GM18508 (cell line): Measurements from ENCODE around the gene SCN5A.

Source experiments
- ATAC-seq: cut with Tn5 transposase; IDR thresholded peaks from one replicate; pipeline ENCODE4 v1.9.1; 2021; ENCODE audit warnings: moderate number of reproducible peaks; ENCODE audit not compliant: insufficient read depth, unreplicated experiment

SCN5A gene

DNA sequence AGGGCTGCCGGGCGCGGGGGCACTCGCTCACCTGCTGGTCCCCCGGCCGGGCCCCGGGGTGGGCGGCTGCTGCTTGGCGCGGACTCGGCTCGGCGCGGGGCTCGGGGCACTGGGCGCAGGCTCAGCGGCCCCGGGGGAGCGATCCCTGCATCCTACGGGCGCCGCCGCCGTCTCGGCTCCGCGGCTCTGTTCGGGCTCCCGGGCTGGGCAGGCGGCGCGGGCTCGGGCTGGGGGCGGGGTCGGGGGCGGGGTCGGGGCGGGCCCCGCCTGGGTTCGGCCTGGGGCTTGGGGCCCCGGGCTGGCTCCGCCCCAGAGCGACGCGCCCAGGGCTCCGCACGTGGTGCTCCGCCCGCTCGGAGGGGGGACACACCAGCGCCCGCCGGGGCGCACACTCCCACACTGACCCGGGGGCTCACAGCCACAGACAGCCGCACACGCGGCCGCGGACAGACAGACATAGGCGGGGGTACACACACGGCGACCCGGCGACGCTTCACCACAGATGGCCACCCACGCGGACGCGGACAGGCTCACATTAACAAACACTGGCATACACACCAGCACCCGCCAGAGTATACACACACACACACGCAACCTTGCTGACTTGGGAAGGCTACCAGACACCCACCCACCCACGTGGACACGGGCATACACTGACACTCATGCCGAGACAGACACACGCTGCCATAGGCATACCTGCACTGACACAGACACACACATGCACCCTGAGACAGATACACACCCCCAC, at the start of gene SCN5A:
Gene SCN5A, minus strand, starts transcription at position 188 of the 748 bp plus-strand sequence. CDS start 16,380 bp downstream, outside the sequence.
- ATAC-seq, result no peak

GRCh38 chr3:38698760-38699159, 49.3 kb upstream of the SCN5A start:
- ATAC-seq, result no peak

DNA sequence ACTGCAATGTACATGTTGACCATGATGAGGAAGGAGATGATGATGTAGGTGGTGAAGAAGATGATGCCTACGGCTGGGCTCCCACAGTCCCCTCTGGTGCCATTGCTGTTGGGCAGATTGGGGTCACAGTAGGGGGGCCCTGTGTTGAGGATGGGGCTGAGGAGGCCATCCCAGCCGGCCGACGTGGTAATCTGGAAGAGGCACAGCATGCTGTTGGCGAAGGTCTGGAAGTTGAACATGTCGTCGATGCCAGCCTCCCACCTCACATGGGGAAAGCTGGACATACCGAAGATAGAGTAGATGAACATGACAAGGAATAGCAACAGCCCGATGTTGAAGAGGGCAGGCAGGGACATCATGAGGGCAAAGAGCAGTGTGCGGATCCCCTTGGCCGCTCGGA, 48.6 kb upstream of the SCN5A start:
- ATAC-seq, result no peak

DNA sequence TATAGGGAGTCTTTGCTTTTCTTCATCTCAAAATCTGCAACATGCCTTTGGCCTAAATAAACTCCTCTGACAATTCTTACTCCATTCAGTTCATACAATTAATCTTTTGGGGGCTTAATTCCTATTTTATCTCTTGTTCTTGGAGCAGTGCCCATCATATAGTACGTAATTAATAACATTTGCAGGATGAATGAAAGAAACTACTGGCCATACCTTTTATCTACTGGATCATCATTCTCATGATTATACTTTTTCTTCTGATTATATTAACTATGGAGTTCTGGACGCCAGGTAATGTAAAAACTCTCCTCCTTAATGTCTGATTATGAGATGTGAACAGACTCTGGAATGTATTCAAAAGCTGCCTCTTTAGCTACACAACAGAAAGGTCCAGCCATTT, 46.5 kb upstream of the SCN5A start:
- no peak for ATAC-seq

DNA sequence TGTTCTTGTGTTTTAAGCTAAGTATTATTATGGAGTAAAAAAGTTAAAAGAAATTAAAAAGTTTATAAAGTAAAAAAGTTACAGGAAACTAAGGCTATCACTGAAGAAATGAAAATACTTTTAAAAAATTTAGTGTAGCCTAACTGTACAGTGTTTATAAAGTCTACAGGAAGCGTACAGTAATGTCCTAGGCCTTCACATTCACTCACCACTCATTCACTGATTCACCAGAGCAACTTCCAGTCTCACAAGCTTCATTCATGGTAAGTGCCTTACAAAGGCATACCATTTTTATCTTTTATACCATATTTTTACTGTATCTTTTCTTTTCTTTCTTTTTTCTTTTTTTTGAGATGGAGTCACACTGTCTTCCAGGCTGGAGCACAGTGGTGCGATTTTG, 40.7 kb upstream of the SCN5A start:
- no peak for ATAC-seq

GRCh38 chr3:38689774-38690173, 40.3 kb upstream of the SCN5A start:
- ATAC-seq, result no peak

- no peak for ATAC-seq
These were observed 39.9 kb upstream of the SCN5A start for GRCh38 chr3:38689346-38689745.

GRCh38 chr3:38687321-38687720, 37.8 kb upstream of the SCN5A start:
- ATAC-seq, result no peak

DNA sequence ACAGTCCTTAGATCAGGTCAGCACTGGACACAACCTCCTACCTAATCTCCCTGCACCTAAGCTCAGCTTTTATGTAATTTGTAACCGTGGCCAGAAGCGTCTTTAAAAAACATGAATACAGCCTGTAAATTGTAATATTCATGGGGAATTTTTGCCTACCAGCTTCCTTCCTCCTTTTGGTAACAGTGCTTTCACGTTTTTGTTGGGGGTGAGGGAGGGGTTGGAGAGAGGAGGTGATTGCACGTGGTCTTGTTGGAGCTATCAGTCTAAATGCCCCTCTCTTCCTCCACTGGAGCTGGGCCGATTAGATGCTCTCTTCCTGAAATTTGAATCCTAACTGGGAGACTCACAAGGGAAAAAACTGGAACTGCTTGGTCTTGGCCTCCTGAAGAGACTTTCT, 35.1 kb upstream of the SCN5A start:
- ATAC-seq, result no peak

DNA sequence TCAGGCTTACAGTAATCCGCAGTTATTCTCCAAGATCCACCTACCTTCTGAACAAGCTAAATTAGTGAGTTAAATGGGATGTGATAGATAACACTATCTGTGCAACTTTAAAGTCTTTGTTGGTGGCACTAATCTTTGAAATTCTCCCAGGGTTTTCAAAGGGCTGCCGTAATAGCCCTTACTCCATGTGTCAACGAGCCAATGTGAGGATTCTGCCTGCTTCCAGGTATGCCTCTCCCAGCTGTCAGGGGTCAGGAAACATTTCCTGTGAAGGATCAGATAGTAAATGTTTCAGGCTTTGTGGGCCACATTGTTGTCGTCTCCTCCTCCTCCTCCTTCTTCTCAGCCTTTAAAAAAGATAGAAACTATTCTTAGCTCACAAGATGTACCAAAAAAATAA, 20.2 kb upstream of the SCN5A start:
- ATAC-seq, result no peak

- ATAC-seq, result no peak
These were observed 13.1 kb upstream of the SCN5A start for GRCh38 chr3:38662544-38662943.

GRCh38 chr3:38658841-38659240, 9.4 kb upstream of the SCN5A start:
- no peak for ATAC-seq

DNA sequence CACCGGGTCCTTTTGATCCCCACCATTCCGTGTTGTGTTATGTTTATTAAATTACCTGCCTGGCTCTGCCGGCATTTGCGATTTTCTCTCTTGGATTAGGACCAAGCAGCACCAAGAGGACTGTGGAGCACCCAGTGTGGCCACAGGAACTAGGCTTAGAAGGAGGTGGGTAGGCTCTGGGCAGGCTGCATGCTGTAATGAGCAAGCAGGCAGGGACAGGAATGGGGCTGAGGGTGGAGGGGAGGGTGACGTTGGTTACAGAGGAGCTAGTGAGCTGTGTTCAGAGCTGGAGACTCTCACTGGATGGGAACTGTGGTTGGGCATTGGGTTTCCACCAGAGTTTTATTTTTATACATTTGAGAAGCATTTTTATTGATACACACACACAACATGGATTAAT, 7.9 kb upstream of the SCN5A start:
- ATAC-seq, result no peak

GRCh38 chr3:38655708-38656300, 6.3 kb upstream of the SCN5A start:
- no peak for ATAC-seq

DNA sequence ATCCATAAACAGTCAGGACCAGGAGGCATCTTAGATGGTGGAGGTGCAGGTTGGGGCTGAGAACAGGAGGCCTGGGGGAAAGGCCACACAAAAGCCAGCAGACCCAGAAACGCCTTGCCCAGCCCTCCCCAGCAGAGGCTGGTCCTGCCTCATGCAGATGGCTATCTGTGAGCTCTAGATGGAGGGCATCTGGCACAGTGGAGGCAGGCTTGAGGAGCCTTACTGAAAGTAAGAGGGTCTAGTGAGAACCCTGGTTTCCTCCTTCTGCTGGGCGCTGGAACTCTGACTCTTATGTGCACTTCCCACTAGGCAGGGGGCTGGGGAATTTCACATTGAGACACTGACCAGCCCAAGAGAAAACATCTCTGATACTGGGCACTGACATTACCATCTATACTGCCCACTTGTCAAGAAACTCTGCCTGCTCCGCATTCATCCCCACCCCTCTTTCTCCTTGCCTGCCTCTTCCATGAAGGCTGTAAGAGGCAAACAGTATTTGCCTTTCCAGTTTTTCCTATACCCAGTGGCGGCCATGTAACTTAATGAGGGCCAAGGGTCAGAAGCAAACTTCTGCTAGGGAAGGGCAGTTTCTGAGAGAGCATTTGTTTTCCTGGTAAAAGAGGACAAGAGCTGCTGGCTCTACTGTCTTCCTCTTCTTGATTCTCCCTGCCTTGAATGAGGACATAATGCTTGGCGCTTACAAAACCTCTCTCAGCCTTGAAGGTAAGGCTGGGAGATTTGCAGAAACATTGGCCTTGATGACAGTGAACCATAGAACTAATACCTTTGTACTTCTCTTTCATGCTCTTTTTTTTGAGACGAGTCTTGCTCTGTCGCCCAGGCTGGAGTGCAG, 4.4 kb upstream of the SCN5A start:
- ATAC-seq, result no peak

DNA sequence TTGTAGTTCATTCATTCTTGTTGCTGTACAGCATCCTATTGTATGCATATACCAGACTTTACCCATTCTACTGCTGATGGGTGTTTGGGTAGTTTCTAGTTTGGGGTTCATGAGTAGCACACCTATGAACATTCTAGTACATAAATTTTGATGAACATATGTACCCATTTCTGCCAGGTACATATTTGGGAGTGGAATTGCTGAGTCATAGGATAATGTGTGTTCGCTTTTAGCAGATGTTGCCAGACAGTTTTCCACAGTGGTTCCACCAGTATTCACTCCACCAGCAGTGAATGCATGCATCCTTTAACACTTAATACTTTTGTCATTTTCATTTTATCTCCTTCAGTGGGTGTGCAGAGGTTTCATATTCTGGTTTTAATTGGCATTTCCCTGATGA, 3.4 kb upstream of the SCN5A start:
- no peak for ATAC-seq

DNA sequence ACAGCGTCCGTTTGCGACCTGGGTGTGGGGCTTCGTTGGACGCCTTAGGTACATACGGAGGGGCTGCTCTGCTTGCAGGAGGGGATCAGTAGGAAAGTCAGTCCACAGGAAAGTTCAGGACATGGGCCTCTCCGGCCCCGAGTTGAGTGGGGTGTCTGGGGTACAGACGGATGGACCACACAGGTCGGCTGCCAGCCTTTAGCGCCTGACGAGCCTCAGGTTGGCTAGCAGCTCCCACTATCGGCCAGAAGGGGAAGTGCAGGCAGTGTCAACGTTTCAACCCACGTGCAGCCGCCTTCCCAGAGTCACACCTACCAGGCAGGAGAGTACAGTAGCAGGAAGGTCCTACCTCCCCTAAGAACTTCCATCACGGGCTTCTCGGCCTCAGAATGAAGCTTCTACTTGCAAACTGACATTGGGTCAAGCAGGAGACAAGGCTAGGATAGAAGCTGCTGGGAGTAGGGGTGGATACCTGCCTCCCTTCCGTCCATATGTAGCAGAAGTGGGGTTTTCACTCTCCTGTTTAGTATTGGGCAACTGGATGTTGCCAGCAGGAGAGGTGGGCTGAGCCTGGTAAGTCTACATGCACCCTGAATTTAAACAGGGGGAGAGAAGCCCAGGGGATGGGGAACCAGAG, 1.8 kb upstream of the SCN5A start:
- ATAC-seq, result no peak

DNA sequence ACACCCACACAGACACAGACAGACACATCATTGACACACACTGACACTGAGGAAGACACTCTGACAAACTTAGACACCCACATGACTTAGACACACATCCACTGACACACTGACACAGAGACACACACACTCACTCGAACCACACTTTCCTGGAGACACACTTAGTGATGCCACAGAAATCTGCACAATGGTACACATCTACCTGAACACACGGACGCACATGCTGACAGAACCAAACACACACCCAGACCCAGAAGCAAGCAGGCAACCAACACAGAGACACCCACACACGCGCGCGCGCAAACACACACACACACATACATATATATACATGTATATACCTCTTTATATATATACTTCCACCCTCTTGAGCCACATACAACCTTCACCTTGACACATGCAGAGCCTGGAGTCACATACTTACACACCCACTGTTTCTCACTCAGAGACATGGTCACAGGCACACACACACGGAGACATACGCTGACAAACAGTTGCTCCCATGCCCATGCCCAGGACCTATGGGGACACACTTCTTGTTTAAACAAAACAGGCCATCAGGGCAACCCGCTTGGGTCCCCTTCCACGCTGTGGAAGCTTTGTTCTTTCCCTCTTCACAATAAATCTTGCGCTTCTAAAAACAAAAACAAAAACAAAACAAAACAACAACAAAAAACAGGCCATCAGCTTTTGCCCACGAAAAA, 913 bp upstream of the SCN5A start:
- no peak for ATAC-seq

DNA sequence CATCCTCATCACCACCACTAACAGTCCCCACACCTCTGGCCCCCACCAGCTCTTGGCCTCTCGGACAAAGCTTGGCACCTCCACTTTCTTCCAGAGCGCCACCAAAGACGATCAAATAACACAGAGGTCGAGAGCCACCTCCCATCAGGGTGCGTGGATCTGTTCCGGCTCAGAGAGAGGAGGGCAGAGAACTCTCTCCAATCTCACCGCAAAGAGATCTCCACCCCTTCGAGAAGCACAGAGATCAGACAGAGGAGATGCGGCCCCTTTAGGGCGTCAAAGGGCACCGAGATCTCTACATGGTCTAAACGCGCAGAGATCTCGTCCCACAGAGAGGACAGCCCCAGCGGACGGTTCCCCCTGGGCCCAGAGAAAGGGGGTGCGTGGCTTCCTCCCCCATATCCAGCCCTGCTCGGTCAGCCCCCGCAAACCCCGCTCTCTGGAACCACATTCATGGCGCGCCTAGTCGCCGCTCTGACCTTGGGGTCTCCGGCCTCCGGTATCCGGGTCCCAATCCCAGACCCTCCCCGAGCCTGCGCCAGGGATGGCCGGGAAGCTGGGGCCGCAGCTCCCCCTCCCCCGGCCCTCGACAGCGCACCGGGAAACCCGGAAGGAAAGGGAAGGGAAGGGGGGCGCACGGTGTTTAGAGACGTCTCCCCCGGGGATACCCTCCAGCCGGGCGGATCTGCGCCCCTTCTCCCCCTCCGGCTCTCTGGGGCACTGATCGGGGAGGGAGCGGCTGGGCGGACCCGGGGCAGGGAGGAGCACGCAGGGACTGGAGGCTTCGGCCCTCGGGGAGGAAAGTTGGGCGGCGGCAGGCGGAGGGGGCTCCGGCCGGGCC, 608 bp downstream of the SCN5A start:
- ATAC-seq, result no peak
